GM23248 (cell line): ENCODE data around the gene ADNP2. TPM values are rescaled to one million over a fixed set of nuclear protein-coding genes. Genes with fewer than 3 reads are reported as not detected.

Experiments
- DNase-seq: peaks from one replicate; pipeline ENCODE4 v3.0.0-alpha.2; 2015
- H2AFZ ChIP-seq: fragments of 200-600 bp; sonication (generic); 2 replicates; pipeline ENCODE4 v1.6.1; 2016; ENCODE audit warnings: antibody characterized with exemption
- H3F3A ChIP-seq: fragments of 200-600 bp; sonication (generic); 2 replicates; pipeline ENCODE4 v1.6.1; 2016; ENCODE audit warnings: mild to moderate bottlenecking, antibody characterized with exemption, mixed run types; ENCODE audit not compliant: insufficient read depth
- H3K27ac ChIP-seq: fragments of 200-600 bp; sonication (generic); 2 replicates; pipeline ENCODE4 v1.5.1; 2016; ENCODE audit warnings: mild to moderate bottlenecking
- H3K27me3 ChIP-seq: fragments of 200-600 bp; sonication (generic); replicated peaks from 2 replicates; pipeline ENCODE4 v1.6.1; 2016; ENCODE audit warnings: mild to moderate bottlenecking; ENCODE audit not compliant: insufficient read depth
- H3K36me3 ChIP-seq: fragments of 200-600 bp; sonication (generic); 2 replicates; pipeline ENCODE4 v1.6.1; 2016; ENCODE audit warnings: low read depth, mild to moderate bottlenecking
- H3K4me1 ChIP-seq: fragments of 200-600 bp; sonication (generic); 2 replicates; pipeline ENCODE4 v1.6.1; 2016; ENCODE audit warnings: mild to moderate bottlenecking; ENCODE audit not compliant: insufficient read depth
- H3K4me2 ChIP-seq: fragments of 200-600 bp; sonication (generic); one replicate; pipeline ENCODE4 v1.6.1; 2016; ENCODE audit warnings: mild to moderate bottlenecking; ENCODE audit not compliant: unreplicated experiment
- H3K4me3 ChIP-seq: fragments of 200-600 bp; sonication (generic); 2 replicates; pipeline ENCODE4 v1.5.1; 2016; ENCODE audit warnings: mild to moderate bottlenecking
- H3K79me2 ChIP-seq: fragments of 200-600 bp; sonication (generic); 2 replicates; pipeline ENCODE4 v1.6.1; 2016; ENCODE audit warnings: mild to moderate bottlenecking; ENCODE audit not compliant: insufficient read depth
- H3K9ac ChIP-seq: fragments of 200-600 bp; sonication (generic); 2 replicates; pipeline ENCODE4 v1.6.1; 2016; ENCODE audit warnings: mild to moderate bottlenecking
- H3K9me2 ChIP-seq: fragments of 200-600 bp; sonication (generic); 2 replicates; pipeline ENCODE4 v1.6.1; 2016; ENCODE audit warnings: mixed run types, mild to moderate bottlenecking, moderate library complexity; ENCODE audit not compliant: insufficient read depth
- H3K9me3 ChIP-seq: fragments of 200-600 bp; sonication (generic); one replicate; pipeline ENCODE4 v1.6.1; 2017; ENCODE audit warnings: low read depth
- H4K20me1 ChIP-seq: fragments of 200-600 bp; sonication (generic); 2 replicates; pipeline ENCODE4 v1.6.0; 2016; ENCODE audit not compliant: insufficient read depth
- EZH2 ChIP-seq: fragments of 200-600 bp; sonication (generic); IDR thresholded peaks from 2 replicates; pipeline ENCODE4 v1.6.1; 2018; ENCODE audit warnings: antibody characterized with exemption, mild to moderate bottlenecking; ENCODE audit not compliant: insufficient read depth, poor library complexity, severe bottlenecking
- EZH2phosphoT487 ChIP-seq: fragments of 200-600 bp; sonication (generic); IDR thresholded peaks from 2 replicates; pipeline ENCODE4 v1.6.1; 2018; ENCODE audit warnings: antibody characterized with exemption, moderate library complexity, mild to moderate bottlenecking, low read depth; ENCODE audit not compliant: insufficient read depth
- WGBS, 2 experiments: methylation state at CpG; one replicate each; pipeline ENCODE4 v1.1.6; 2015 to 2017; ENCODE audit warnings: low lambda C conversion rate in 2 of 2, low coverage in 1 of 2; ENCODE audit errors: missing lambda C conversion rate in 2 of 2; 5-methylcytosine and 5-hydroxymethylcytosine counted together
- in situ Hi-C: fragments of 300-500 bp; cut with MboI; formaldehyde crosslinking; loops from 2 replicates; pipeline ENCODE4 v1.15.0; 2020
- polyA plus RNA-seq: library from polyadenylated mRNA; unstranded; fragments of >200 nt; fragmentation: Nextera tagmentation; extraction: Ambion mirVana; gene quantifications from 2 replicates; pipeline ENCODE4 v1.2.1, GENCODE V29; 2016
- total RNA-seq: library from RNA; depleted of rRNA; stranded (reverse); fragments of >200 nt; shearing (Covaris generic); gene quantifications from 2 replicates; pipeline ENCODE4 v1.2.3, GENCODE V29; 2014

The ADNP2 gene
- total and polyA plus RNA-seq, 2 experiments from 2014 or later: 3.5 to 14.3 TPM

DNA sequence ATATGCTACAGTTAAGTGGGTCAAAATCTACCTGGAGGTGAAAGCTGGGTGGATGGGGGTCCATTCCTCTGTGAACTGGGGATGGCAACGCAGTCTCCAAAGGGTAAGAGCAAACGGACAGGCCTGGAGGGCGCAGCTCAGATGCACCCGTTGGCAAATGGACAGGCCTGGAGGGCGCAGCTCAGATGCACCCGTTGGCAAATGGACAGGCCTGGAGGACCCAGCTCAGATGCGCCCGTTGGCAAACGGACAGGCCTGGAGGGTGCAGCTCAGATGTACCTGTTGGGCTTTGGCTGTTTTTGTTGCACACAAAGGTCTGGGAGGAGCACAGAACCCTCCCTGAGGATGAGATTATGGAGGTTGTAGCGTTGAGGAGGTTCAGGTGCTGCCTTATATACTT lies 41.2 kb upstream of the ADNP2 start:
- H4K20me1 ChIP-seq: no peaks in the 10 kb centered on the region

DNA sequence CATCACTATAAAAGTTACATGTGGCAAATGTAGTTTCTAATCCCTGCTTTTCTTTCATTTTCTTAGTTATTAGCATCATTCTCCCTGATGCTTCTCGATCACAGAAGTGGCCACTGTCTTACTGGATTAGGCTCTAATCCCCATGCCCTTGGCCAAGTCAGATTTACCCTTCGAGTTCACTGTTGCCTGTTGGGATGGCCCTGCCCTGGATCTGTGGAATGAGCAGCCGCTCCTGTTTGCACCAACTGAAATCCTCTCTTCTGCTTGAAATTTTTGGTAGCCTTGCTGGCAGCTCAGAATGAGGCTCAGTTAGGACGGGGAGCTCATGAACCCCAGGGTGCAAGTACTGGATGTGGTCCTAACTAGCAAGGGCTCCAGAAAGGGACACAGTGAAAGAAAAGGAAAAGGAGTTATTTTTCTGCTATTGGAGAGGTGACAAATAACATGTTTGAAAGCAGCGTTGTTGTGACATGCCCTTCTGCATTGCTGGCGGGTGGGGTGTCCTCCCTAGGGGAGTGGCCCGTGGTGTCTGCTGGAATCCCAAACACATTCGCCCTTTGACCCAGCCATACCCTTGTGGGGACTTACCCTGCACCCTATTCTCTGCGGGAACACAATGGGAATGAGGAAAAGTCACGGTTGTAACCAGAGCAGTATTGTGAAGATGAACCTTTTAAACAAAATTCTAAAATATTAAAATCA lies 40.3 kb upstream of the ADNP2 start:
- no peak for DNase-seq
- in situ Hi-C loops: no loop called here

More for the DNA sequence above, 41.2 kb upstream of the ADNP2 start:
- no peak overlapping the region for H3K4me3 ChIP-seq
- no peak overlapping the region for H2AFZ ChIP-seq
- H3F3A ChIP-seq: no peaks in the 10 kb centered on the region
- H3K36me3 ChIP-seq: no peaks in the 10 kb centered on the region
- no peaks in the 10 kb centered on the region for H3K79me2 ChIP-seq
- H3K27ac ChIP-seq: no peak overlapping the region
- H3K9me2 ChIP-seq: no peaks in the 10 kb centered on the region
- H3K4me2 ChIP-seq: no peak overlapping the region
- no peak for TF ChIP-seq EZH2
- no peak for TF ChIP-seq EZH2phosphoT487
- no peak overlapping the region for H3K9ac ChIP-seq
- DNase-seq: no peak
- in situ Hi-C loops: no loop called here
- no peaks in the 10 kb centered on the region for H3K9me3 ChIP-seq
- no peaks in the 10 kb centered on the region for H3K27me3 ChIP-seq
- H3K4me1 ChIP-seq: no peaks in the 10 kb centered on the region
- 87 to 91% methylated on average over 9 to 10 of the region's 10 CpGs for WGBS, 2 experiments

GRCh38 chr18:80070825-80071224 lies 38.2 kb upstream of the ADNP2 start:
- H3K27me3 ChIP-seq: no peaks in the 10 kb centered on the region
- no peaks in the 10 kb centered on the region for H3K9me2 ChIP-seq
- no peak for DNase-seq
- in situ Hi-C loops: no loop called here
- H3K4me2 ChIP-seq: no peak overlapping the region
- H3K79me2 ChIP-seq: no peaks in the 10 kb centered on the region
- H2AFZ ChIP-seq: no peak overlapping the region
- no peaks in the 10 kb centered on the region for H3K9me3 ChIP-seq
- TF ChIP-seq EZH2 (no peak), EZH2phosphoT487 (no peak)
- WGBS, 2 experiments: 86 to 87% methylated on average over 2 to 4 of the region's 4 CpGs
- no peaks in the 10 kb centered on the region for H3K4me1 ChIP-seq
- no peaks in the 10 kb centered on the region for H4K20me1 ChIP-seq
- no peak overlapping the region for H3K9ac ChIP-seq
- H3F3A ChIP-seq: no peaks in the 10 kb centered on the region
- H3K27ac ChIP-seq: no peak overlapping the region
- no peaks in the 10 kb centered on the region for H3K36me3 ChIP-seq
- H3K4me3 ChIP-seq: no peak overlapping the region

More for the DNA sequence above, 40.3 kb upstream of the ADNP2 start:
- Histone ChIP-seq H3K9me2 (no peaks in the 10 kb centered on the region), H3K9ac (no peak overlapping the region), H3K9me3 (no peaks in the 10 kb centered on the region), H2AFZ (no peak overlapping the region), H3K27me3 (no peaks in the 10 kb centered on the region), H4K20me1 (no peaks in the 10 kb centered on the region), H3K4me3 (no peak overlapping the region), H3K27ac (no peak overlapping the region), H3K4me2 (no peak overlapping the region), H3K79me2 (no peaks in the 10 kb centered on the region), H3K36me3 (no peaks in the 10 kb centered on the region), H3K4me1 (no peaks in the 10 kb centered on the region), H3F3A (no peaks in the 10 kb centered on the region)
- TF ChIP-seq EZH2 (no peak), EZH2phosphoT487 (no peak)
- 55 to 56% methylated on average over 10 of the region's 10 CpGs for WGBS, 2 experiments

DNA sequence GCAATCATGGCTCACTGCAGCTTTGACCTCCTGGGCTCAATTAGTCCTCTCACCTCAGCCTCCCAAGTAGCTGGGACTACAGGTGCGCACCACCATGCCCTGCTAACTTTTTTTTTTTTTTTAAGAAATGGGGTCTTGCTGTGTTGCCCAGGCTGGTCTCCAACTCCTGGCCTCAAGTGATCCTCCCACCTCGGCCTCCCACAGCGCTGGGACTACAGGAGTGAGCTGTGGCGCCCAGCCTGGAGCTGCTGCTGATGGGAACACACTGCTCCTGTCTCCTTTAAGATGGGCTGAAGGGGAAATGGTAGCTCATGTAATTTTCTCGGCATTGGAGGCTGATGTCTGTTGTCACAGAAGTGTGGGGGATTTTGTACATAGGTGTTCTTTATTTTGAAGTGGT lies 34.9 kb upstream of the ADNP2 start:
- no peak overlapping the region for H3K9ac ChIP-seq
- H2AFZ ChIP-seq: no peak overlapping the region
- no peaks in the 10 kb centered on the region for H3K27me3 ChIP-seq
- H3K4me1 ChIP-seq: no peaks in the 10 kb centered on the region
- no peak overlapping the region for H3K4me3 ChIP-seq
- no peak for DNase-seq
- H3K4me2 ChIP-seq: no peak overlapping the region
- 81 to 82% methylated on average over 5 of the region's 5 CpGs for WGBS, 2 experiments
- H3K36me3 ChIP-seq: no peaks in the 10 kb centered on the region
- no peaks in the 10 kb centered on the region for H4K20me1 ChIP-seq
- H3K9me3 ChIP-seq: no peaks in the 10 kb centered on the region
- no peaks in the 10 kb centered on the region for H3K9me2 ChIP-seq
- in situ Hi-C loops: no loop called here
- H3F3A ChIP-seq: no peaks in the 10 kb centered on the region
- TF ChIP-seq EZH2 (no peak), EZH2phosphoT487 (no peak)
- no peak overlapping the region for H3K27ac ChIP-seq
- H3K79me2 ChIP-seq: no peaks in the 10 kb centered on the region
